HG03045 (cell line): ENCODE data around the gene MYCT1.

Source experiments
- ATAC-seq: cut with Tn5 transposase; IDR thresholded peaks from one replicate; pipeline ENCODE4 v1.9.1; 2021; ENCODE audit warnings: mild to moderate bottlenecking, moderate library complexity; ENCODE audit not compliant: unreplicated experiment

The MYCT1 gene

GRCh38 chr6:152721956-152722355 lies 24.3 kb downstream of the MYCT1 start:
- ATAC-seq = no peak

- no peak for ATAC-seq
These were observed 25.7 kb downstream of the MYCT1 start for GRCh38 chr6:152723398-152723797.

GRCh38 chr6:152726313-152726712 lies 28.6 kb downstream of the MYCT1 start:
- ATAC-seq = no peak

GRCh38 chr6:152727507-152727906 lies 29.8 kb downstream of the MYCT1 start:
- ATAC-seq = no peak

- no peak for ATAC-seq
These were observed 36.9 kb downstream of the MYCT1 start for GRCh38 chr6:152734630-152735029.

DNA sequence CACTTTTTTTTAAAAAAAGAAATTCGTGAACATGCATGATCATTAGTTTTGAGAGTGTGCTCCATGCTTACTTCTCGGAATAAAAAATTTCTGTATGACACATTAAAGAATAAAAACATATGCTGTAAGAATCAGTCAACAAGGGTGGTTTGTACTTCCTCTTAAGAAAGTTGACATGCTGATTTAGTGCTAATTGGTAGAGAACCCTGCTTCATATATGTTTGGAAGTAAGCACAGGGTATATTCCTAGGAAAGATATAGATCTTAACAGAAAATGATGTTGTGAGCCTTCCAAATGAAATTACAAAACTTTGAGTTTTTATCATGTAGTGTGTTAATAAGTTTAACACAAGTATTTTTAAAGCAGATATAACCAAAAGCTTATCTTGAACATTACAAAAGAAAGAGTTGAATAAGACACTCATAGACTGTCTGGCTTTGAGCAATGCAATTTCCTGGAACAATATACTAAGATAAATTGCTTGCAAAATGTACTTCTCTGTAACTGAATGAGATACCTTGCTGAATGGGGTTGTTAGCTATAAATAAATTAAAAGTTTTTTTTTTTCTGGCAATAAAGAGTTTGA lies 39.1 kb downstream of the MYCT1 start:
- ATAC-seq = no peak

DNA sequence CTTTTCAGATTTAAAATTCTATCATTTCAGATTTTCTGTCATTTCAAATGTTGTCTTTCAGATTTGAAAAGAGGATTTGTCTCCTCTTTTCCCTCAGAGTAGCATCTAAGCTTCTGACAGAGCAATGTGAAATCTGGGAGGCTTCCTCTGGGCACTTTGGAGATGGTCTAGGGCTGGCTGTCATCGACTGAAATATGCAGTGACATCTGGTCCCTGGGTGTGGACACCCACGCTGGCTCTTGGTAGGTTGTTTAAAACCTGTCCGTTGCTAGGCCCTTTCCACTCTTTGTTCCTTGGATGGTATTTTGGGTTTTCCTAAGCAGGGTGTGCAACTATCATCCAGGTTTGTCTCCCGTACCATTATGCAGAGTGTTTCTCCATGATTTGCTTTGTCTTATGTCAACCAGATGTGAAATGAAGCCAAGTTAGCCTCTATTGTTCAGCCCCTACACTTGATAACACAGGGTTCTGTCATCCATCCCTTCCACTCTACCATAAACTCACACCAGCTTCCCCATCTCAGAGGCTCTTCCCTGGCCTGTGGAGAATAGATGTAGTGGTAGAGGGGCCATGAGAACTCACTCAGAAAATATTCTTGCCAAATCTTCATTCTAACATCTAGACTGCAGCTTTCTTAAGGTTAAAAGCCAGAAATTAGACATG lies 47.9 kb downstream of the MYCT1 start:
- ATAC-seq = no peak

- ATAC-seq = no peak
These were observed 48.5 kb downstream of the MYCT1 start for GRCh38 chr6:152746172-152746553.

- ATAC-seq = no peak
These were observed 51.1 kb downstream of the MYCT1 start for GRCh38 chr6:152748843-152749242.

- no peak for ATAC-seq
These were observed 51.6 kb downstream of the MYCT1 start for GRCh38 chr6:152749336-152749735.

DNA sequence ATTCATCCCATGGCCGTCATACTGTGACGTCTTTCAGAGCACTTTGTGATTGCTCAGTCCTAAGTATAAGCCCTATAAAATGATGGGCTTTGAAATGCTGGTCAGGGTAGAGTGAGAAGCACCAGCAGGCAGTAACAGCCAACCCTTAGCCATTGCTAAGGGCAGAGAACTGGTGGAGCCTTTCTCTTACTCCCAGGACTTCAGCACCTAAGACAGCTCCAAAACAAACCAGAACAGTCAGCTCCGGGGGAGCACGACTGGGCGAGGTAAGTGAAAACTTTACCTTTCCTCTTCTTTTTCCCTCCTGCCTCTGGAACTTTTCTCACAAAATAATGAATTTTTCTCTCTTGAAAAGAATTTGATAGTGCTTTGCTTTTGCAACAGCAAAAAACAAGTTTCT lies 53.0 kb downstream of the MYCT1 start, which contains the start of gene VIP:
Gene VIP (plus strand): TSS at position 104 of the 400 bp plus-strand sequence. CDS start 1,381 bp downstream, outside the sequence.
- ATAC-seq = no peak

DNA sequence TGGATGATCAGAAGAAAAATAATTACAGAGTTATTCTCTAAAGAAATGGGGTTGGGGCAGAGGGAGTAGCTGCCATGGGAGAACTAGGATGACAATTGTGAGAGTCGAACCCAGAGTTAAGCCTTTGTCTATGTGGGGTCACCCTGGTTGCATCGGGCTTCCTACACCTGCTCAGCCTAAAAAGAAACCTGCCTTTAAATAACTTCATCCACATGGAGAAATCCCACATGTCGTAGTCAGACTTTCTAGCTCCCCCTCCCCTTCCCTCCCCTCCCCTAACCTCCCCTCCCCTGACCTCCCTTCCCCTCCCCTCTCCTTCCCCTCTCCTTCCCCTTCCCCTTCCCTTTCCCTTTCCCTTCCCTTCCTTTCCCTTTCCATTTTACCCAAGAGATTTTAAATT lies 67.6 kb downstream of the MYCT1 start:
- ATAC-seq = no peak

DNA sequence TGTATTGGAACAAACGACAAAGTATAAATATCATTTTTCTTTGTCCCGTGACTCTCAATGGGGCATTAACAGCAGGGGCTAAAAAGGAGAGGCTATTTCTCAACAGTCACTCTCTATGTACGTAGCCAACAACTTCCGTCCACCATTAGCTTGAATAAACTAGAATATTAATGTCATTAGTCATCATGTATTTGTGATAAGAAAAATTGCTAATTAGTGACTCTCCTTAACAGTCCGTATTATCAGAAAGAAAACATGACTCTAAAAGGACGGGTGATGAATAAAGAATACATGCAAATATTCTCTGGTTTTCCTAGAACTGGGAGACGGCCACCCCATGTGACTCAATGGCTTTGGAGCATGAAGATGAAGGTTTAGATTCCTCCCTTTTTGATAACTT lies 71.5 kb downstream of the MYCT1 start:
- no peak for ATAC-seq

- ATAC-seq = no peak
These were observed 72.3 kb downstream of the MYCT1 start for GRCh38 chr6:152769993-152770392.

DNA sequence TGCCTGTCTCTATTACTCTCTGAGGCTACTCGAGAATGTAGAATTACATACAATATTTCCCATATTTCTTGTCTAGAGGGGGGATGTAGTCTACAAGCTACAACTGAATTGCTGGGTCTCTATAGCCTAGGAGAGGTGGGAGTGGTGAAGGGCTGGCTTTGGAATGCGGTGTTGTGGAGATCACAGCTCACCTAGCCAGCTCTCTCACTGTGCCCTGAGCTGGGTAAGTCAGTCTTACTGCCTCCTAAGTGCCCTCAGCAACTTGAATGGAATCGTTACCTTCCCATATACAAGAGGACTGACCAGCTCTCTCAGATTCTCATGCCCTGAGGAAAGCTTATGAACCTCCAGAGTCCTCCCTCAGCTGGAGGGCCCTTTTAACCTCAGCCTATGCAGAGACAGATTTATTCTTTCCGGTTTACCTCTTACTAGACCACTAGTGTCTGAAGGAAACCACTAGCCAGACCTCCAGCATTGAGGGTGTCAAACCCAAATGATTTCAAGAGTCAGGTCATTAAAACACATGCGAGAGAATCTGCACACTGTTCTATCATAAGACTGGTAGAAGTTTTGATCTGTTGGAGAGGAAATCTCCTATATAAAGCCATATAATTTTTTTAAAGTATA lies 73.5 kb downstream of the MYCT1 start:
- no peak for ATAC-seq
